ENCODE measurements around the gene CCL11. TPM values are rescaled to one million over a fixed set of nuclear protein-coding genes. Genes with fewer than 3 reads are reported as not detected.

The CCL11 gene
- total RNA-seq, 1 donor from 2014 or later = not detected

DNA sequence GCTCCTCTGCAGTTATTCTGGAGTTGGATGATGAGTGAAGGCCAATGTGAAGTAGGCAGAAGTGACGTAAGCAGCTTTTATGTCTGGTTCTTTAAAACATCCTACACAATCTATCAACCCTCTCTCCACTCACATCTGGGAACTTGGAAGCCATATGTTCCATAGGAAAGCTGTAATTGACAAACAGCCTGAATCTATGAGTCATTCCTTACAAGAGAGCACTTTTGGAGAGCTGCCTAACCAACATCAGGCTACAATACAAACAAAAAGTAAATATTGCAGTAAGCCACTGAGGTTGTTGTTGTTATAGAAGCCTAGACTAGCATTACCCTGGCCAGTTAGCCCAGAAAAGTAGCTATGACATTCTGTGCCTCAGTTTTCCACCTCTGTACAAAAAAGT, 9.7 kb upstream of the CCL11 start:
- no peak for DNase-seq (ENCODE audit: low read depth)
- no peak for TF ChIP-seq CTCF (conservative IDR thresholded peaks at IDR 0.05; ENCODE audit: low read depth, low read length)

DNA sequence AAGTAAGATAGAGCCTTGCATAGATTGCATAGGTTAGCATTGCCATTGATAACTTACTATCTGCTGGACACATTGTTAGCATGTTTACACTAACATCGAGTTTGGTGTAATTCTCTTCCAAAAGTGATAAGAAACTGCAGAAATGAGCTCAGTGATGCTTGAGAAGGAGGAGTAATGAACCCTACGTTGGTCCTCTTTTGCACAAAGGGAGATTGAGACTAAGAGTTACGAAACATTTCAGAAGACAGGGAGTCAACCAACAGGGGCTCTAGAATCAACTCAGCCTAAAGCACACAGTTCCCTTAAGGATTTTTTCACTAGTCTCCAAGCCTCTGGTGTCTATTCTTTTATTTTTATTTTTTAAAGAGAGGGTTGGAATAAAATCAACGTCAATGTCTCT, 8.7 kb upstream of the CCL11 start:
- DNase-seq (ENCODE audit: low read depth) = no peak
- no peak for TF ChIP-seq CTCF (conservative IDR thresholded peaks at IDR 0.05; ENCODE audit: low read depth, low read length)
- H3K4me3 ChIP-seq (ENCODE audit: low read depth, low read length) = no peak overlapping the region

More for the DNA sequence above, 9.7 kb upstream of the CCL11 start:
- H3K4me3 ChIP-seq (ENCODE audit: low read depth, low read length) = no peak overlapping the region

GRCh38 chr17:34283571-34283970, 2.0 kb upstream of the CCL11 start:
- DNase-seq (ENCODE audit: low read depth) = no peak
- TF ChIP-seq CTCF (conservative IDR thresholded peaks at IDR 0.05; ENCODE audit: low read depth, low read length) = no peak
- H3K4me3 ChIP-seq (ENCODE audit: low read depth, low read length) = no peak overlapping the region

- no peak for TF ChIP-seq CTCF (conservative IDR thresholded peaks at IDR 0.05; ENCODE audit: low read depth, low read length)
- no peak for DNase-seq (ENCODE audit: low read depth)
Observed at GRCh38 chr17:34287875-34288274, 2.3 kb downstream of the CCL11 start.

GRCh38 chr17:34290586-34290985, 5.0 kb downstream of the CCL11 start:
- TF ChIP-seq CTCF (conservative IDR thresholded peaks at IDR 0.05; ENCODE audit: low read depth, low read length) = no peak
- DNase-seq (ENCODE audit: low read depth) = no peak
- no peak overlapping the region for H3K4me3 ChIP-seq (ENCODE audit: low read depth, low read length)

More at GRCh38 chr17:34287875-34288274, 2.3 kb downstream of the CCL11 start:
- H3K4me3 ChIP-seq (ENCODE audit: low read depth, low read length) = no peak overlapping the region

DNA sequence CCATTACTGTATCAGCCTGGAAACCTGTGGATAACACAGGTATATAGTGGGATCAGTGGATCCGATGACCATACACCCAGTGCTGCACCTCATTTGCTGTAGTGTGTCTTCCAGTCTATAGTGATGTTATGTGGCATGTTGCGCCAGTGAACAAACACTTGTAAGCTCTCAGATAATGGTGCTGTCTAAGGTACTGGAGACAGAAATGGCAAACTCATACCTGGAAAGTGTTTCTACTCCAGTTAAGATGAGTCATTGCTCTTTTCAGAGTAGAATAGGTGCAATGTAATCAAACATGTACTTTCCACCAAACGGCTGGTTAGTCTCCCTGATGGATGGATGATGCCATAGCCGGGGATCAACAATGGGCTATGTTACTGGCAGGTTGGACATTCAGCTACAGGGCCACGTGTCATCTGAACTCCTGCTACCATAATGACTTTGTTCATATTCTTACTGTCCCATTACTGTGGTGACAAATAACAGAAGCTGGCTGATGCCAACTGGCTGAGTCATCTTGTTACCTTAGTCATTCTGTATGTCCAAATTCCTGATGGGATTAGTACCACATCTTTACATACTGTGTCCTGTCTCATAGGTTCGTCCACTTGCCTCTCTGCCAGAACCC, 6.3 kb downstream of the CCL11 start:
- TF ChIP-seq CTCF (conservative IDR thresholded peaks at IDR 0.05; ENCODE audit: low read depth, low read length) = no peak

GRCh38 chr17:34299027-34299426, 13.5 kb downstream of the CCL11 start:
- DNase-seq (ENCODE audit: low read depth) = no peak
- TF ChIP-seq CTCF (conservative IDR thresholded peaks at IDR 0.05; ENCODE audit: low read depth, low read length) = no peak

More for the DNA sequence above, 6.3 kb downstream of the CCL11 start:
- H3K4me3 ChIP-seq (ENCODE audit: low read depth, low read length) = no peak overlapping the region
- DNase-seq (ENCODE audit: low read depth) = no peak

More at GRCh38 chr17:34299027-34299426, 13.5 kb downstream of the CCL11 start:
- no peak overlapping the region for H3K4me3 ChIP-seq (ENCODE audit: low read depth, low read length)
